Suprapubic skin (tissue), 4 donors: ENCODE results near the gene SLC25A5.

Source experiments
- CTCF ChIP-seq, 2 donors: fragments of 200-600 bp in 1 of 2; fragments of 450-650 bp in 1 of 2; sonication (generic) in 1 of 2; IDR thresholded peaks; one replicate each; pipeline ENCODE4 v1.5.1; 2016 to 2019; ENCODE audit warnings: antibody characterized with exemption in 2 of 2, mild to moderate bottlenecking in 1 of 2, moderate library complexity in 1 of 2
- POLR2A ChIP-seq, 2 donors: fragments of 450-650 bp; IDR thresholded peaks; one replicate each; pipeline ENCODE4 v1.6.1; 2017; ENCODE audit warnings: antibody characterized with exemption in 2 of 2, mild to moderate bottlenecking in 2 of 2, moderate library complexity in 2 of 2
- POLR2AphosphoS5 ChIP-seq, 3 donors: sonication (generic); formaldehyde crosslinking; IDR thresholded peaks; one replicate each; pipeline ENCODE4 v1.6.1; 2017; ENCODE audit warnings: antibody characterized with exemption in 3 of 3

DNA sequence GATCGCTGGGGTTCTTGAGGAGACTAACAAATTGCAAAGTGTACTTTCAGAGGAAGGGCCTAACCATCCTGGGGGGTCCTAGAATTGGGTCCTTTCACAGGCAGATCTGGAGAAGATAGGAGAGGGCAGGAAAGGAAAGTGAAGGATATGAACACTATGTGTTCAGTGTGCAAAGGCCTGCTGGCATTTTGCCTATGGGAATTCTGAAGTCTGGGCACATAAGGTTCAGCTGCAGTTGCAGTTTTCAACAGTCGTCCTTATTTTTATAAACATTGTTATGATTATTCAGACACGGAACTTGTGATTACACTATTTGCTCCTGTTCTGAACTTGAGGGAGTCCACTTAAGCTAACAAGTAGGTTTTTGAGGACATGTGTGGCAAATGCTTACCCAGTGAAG lies 1.3 kb upstream of the SLC25A5 start:
- TF ChIP-seq POLR2A (IDR thresholded peaks at IDR 0.05) (no peak), POLR2AphosphoS5 (IDR thresholded peaks at IDR 0.05) (no peak), CTCF (IDR thresholded peaks at IDR 0.05) (no peak)
